Brain microvascular endothelial cell (primary cell): Measurements from ENCODE around the gene RNF224.
A peak's percentile ranks its signal among the peaks of the same experiment; 100 is the strongest.

Experiments used
- DNase-seq: peaks from one replicate; pipeline ENCODE4 v3.0.0-alpha.2; 2020
- H3K27ac ChIP-seq: fragments of 250-450 bp; sonication (Bioruptor Pico); 2 replicates; pipeline ENCODE4 v1.5.1; 2020; ENCODE audit warnings: mild to moderate bottlenecking, moderate library complexity
- H3K27me3 ChIP-seq: fragments of 250-450 bp; sonication (Bioruptor Pico); replicated peaks from 2 replicates; pipeline ENCODE4 v1.5.1; 2020; ENCODE audit warnings: mild to moderate bottlenecking
- H3K36me3 ChIP-seq: fragments of 250-450 bp; sonication (Bioruptor Pico); replicated peaks from 2 replicates; pipeline ENCODE4 v1.5.1; 2020; ENCODE audit warnings: mild to moderate bottlenecking
- H3K4me3 ChIP-seq: 2 replicates; pipeline ENCODE4 v1.5.1; 2011; ENCODE audit warnings: low read depth, mild to moderate bottlenecking, control low read depth, low read length, moderate library complexity
- CTCF ChIP-seq: IDR thresholded peaks from 2 replicates; pipeline ENCODE4 v1.5.1; 2011; ENCODE audit warnings: low read depth, mild to moderate bottlenecking, moderate library complexity, low read length, control low read depth, inconsistent platforms; ENCODE audit errors: missing control alignments
- in situ Hi-C: cut with HindIII; loops from 2 replicates; pipeline ENCODE4 v1.10.0; 2017; ENCODE audit warnings: low sequenced_read_pairs, low pct_ligation_motif_present

The RNF224 gene

DNA sequence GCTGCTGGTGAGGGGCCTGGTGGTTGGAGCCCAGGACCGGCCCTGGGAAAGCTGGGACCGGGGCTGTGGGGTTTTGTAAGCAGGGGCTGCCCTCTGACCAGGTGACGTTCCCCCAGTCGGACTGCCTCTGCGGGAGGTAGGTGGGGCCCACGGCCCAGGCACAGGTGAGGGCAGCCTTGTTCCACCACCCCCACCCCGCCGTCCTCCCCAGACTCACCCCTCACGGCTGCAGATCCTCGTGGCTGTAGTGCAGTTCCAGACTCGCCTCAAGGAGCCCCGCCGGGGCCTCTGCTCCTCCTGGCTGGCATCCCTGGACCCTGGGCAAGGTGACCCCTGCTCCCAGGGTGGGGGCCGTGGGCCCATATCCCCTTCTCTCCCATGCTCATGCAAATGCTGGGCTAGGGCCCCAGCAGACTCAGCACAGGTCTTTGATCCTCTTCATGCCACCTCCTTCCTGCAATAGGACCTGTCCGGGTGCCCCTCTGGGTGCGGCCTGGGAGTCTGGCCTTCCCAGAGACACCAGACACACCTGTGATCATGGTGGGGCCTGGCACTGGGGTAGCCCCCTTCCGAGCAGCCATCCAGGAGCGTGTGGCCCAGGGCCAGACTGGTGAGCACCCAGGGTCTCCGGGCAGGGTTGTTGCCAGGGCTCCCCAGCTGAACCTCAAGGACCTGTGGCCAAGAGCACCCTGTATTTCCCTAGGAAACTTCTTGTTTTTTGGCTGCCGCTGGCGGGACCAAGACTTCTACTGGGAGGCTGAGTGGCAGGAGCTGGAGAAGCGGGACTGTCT is 11.9 kb upstream of the RNF224 start:
- H3K36me3 ChIP-seq, result peaks cover 2% of the 10 kb centered on the region
- no peaks in the 10 kb centered on the region for H3K27me3 ChIP-seq
- DNase-seq, result no peak
- in situ Hi-C loops, result no loop called here
- TF ChIP-seq CTCF, result no peak
- no peak overlapping the region for H3K4me3 ChIP-seq
- H3K27ac ChIP-seq, result no peak overlapping the region

DNA sequence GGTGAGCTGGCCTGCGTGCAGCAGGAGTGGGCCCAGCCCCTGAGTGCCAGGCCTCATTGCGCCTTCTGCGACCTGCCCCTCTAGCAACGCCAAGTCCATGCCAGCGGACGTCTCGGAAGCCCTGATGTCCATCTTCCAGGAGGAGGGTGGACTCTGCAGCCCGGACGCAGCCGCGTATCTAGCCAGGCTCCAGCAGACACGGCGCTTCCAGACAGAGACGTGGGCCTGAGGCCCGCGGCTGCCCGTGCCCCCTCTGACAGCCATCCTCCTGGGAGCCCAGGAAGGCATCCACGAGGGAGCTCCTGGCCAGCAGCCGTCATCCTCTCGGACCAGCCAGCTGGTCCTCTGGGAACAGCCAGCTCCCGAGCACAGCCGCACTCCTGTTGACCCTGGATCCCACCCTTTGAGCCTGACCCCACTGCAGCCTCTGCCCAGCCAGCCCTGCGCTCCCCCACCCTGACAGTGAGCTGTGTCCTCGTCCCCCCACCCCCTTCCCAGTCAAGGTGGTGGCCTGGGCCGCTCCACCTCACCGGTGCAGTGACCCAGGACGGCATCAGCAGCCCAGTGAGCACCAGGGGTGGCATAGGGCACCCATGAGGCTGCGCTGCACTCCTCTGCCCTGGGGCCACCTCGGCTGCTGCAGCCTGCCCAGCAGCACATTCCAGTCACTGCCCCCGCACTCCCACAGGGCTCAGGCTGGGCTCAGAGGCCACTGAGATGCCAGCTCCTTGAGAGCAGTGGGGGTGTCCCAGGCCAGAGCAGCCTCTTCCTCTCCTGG is 10.9 kb upstream of the RNF224 start:
- H3K27me3 ChIP-seq, result no peaks in the 10 kb centered on the region
- no peak for TF ChIP-seq CTCF
- DNase-seq, result no peak
- no peak overlapping the region for H3K4me3 ChIP-seq
- H3K36me3 ChIP-seq, result peaks cover 2% of the 10 kb centered on the region
- no peak overlapping the region for H3K27ac ChIP-seq
- in situ Hi-C loops, result no loop called here

GRCh38 chr9:137217276-137218211 is 9.8 kb upstream of the RNF224 start:
- no peaks in the 10 kb centered on the region for H3K27me3 ChIP-seq
- H3K4me3 ChIP-seq, result no peak overlapping the region
- in situ Hi-C loops, result no loop called here
- TF ChIP-seq CTCF, result no peak
- H3K27ac ChIP-seq, result no peak overlapping the region
- no peak for DNase-seq
- H3K36me3 ChIP-seq, result peaks cover 2% of the 10 kb centered on the region

DNA sequence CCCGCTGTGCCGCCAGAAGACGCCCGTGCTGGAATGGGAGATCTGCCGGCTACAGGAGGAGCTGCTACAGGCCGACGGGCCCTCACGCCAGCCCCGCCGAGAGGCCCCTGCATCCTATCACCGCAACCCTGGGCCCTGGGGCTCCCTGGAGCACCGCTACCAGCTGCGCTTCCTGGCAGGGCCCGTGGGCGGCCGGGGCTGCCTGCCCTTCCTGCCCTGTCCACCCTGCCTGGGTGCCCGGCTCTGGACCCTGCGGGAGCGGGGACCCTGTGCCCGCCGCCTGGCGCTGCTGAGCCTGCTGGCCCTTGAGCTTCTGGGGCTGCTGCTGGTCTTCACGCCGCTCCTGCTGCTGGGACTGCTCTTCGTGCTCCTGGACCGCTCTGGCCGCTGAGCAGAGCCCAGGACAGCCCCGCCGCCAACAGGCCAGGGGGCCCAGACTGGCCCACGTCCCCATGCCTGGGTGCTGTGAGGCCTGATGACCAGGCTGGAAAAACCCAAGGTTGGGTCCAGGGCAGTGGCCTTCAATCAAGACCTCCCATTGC is 9.0 kb upstream of the RNF224 start:
- Histone ChIP-seq H3K27ac (no peak overlapping the region), H3K27me3 (no peaks in the 10 kb centered on the region), H3K4me3 (no peak overlapping the region), H3K36me3 (peaks cover 2% of the 10 kb centered on the region)
- no peak for DNase-seq
- TF ChIP-seq CTCF, result no peak
- in situ Hi-C loops, result no loop called here

GRCh38 chr9:137218754-137219271 is 8.5 kb upstream of the RNF224 start:
- peak; percentile 67 for DNase-seq
- Histone ChIP-seq H3K36me3 (peaks cover 2% of the 10 kb centered on the region), H3K4me3 (no peak overlapping the region), H3K27ac (no peak overlapping the region), H3K27me3 (no peaks in the 10 kb centered on the region)
- TF ChIP-seq CTCF, result no peak
- in situ Hi-C loops, result no loop called here
